ENCODE measurements around the gene ZNF662.

The ZNF662 gene

DNA sequence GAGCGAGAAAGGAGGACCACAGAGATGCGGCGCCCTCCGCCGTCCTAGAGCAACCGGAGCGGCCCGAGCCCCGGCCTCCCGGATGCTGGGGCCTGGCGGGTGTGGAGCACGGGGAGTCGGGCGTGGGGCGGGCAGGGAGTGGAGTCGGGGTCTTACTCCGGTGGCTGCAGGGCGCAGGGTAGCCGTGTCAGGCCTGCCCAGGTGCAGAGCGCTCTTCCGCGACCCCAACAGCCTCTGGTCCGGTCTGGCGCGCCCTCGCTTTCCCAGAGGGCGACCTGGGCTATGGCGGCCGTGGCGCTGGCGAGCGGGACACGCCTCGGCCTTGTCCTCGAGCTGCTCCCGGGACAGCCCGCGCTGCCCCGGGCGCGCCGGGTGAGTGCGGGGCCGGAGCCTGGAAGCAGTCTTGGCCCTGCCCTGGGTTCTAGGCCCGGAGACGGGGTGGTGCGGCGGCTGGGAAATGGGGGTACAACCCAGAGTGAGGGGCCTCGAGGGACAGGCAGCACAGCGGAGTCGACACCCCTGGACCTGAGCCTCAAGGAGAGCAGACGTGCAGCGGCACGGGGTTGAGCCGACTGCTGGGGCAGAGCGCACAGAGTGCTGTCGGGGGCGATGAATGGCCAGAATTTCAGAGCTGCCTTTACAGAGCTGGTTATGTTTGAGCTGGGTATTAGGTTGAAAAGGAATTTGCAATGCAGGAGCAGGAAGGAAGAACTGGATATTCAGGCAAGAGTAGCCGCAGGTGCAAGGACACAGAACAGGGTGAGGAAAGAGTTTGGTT lies at the start of gene ZNF662:
TSS of gene ZNF662 (plus strand) at position 73 of the 778 bp plus-strand sequence. CDS start 1,973 bp downstream, outside the sequence.
- DNase-seq (ENCODE audit: low read depth): peak; percentile 46

DNA sequence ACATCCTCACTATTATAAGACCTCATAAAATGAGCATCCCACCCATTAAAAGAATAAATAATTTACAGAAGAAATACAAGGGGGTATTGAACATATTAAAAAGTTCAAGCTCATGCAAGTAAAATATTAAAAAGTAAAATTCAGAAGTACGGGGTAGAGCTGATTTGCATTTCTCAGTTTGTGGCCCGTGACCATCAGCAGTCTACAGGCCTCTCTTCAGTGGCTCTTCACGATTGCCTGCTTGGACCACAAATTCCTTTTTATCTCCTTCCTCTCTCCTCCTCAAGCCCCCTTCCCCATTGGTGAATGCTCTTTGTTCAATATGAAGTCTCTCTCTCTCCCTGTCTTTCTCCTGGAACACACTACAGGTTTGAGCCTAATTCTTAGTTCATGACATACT lies 49.4 kb upstream of the ZNF662 start:
- no peak for DNase-seq (ENCODE audit: low read depth)

DNA sequence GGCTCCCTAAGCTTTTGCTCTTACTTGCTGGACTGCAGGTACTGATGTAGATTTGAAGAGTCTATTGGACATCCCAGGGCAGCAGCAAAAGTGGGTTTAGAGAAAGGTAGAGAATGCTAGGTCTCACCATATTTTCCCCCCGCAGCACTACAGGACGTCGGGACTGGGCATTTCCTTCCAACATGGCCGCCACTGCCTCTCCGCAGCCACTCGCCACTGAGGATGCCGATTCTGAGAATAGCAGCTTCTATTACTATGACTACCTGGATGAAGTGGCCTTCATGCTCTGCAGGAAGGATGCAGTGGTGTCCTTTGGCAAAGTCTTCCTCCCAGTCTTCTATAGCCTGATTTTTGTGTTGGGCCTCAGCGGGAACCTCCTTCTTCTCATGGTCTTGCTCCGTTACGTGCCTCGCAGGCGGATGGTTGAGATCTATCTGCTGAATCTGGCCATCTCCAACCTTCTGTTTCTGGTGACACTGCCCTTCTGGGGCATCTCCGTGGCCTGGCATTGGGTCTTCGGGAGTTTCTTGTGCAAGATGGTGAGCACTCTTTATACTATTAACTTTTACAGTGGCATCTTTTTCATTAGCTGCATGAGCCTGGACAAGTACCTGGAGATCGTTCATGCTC lies 41.5 kb upstream of the ZNF662 start:
- no peak for DNase-seq (ENCODE audit: low read depth)

DNA sequence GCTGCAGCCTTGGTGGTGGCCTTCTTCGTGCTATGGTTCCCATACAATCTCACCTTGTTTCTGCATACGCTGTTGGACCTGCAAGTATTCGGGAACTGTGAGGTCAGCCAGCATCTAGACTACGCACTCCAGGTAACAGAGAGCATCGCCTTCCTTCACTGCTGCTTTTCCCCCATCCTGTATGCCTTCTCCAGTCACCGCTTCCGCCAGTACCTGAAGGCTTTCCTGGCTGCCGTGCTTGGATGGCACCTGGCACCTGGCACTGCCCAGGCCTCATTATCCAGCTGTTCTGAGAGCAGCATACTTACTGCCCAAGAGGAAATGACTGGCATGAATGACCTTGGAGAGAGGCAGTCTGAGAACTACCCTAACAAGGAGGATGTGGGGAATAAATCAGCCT lies 40.7 kb upstream of the ZNF662 start:
- no peak for DNase-seq (ENCODE audit: low read depth)

DNA sequence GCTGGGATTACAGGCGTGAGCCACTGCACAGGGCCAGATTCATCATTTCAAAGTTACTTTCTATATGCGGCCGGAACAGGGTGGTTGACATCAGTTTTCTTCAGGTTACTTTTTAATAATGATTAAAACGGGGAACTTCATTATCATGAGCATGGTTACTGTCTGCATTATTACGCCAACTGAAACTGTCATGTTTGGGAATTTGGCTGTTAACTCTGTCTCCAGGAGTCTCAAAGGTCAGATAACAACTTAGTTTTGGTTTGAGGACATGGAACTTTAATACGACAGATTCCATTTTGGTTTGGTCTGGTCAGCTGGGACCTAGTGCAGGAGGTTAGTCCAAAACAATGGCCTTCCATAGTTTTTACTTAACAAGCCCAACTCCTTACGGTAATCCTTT lies 38.8 kb upstream of the ZNF662 start:
- DNase-seq (ENCODE audit: low read depth): no peak

DNA sequence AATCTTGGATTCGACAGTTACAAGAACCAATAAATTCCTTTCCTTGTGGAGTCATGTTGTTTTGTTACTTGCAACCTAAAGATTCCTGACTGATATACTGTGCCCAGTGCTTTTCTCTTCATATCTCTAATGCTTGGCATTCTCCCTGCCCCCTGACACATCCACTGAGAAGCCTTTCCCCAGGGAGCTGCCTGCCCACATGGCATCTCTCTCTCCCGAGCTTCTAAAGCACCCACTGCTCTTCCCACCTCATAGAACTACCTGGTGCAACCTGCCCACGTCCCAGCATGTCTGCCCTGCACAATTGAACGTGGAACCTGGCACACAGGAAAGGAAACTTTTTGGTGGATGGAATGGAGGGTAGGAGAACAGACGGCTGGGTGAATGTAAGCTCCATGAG lies 37.1 kb upstream of the ZNF662 start:
- no peak for DNase-seq (ENCODE audit: low read depth)

DNA sequence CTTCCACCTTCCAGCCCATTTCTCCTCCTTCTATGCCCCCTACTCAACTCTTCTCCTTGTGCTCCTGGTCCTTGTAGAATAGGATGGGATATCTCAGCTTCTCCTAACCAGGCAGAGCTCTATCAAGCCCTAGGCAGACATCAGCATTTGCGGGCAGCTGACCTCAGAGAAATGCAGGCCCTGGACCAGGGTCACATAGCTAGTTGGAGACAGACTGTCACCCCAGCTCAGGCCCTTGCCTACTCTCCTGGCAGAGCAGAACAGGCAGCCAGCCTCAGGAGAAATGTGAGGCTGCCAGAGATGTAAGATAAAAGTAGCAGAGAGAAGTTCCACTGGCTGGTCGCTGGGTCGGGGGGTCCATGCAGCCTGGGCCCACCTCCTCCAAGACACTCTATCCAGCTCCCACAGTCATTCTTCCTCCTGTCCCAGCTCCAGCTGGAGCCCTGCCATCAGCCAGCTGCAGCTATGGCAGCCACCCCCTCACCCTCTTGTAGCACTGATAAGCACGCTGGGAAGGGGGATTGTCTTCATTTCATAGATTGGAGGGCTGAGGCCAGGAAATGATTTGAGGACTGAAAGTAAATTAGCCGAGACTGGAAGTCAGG lies 34.2 kb upstream of the ZNF662 start:
- no peak for DNase-seq (ENCODE audit: low read depth)

DNA sequence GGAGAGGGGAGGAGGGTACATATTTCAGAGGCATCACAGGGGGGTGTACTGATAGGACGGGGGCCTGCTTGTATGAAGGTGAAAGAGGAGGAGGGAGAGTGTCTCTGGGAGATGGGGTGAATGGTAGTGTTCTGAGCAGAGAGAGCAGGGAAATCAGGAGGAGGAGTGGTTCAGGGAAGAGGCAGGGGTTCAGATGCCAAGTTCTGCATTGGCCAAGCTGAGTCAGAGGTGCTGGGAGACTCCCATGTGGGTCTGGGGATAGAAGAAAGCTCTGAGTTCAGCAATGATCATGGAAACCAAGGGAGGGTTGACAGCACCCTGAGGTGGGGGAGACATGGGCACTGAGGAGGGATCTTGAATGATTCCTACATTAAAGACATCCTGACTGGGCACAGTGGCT lies 33.2 kb upstream of the ZNF662 start:
- DNase-seq (ENCODE audit: low read depth): no peak

DNA sequence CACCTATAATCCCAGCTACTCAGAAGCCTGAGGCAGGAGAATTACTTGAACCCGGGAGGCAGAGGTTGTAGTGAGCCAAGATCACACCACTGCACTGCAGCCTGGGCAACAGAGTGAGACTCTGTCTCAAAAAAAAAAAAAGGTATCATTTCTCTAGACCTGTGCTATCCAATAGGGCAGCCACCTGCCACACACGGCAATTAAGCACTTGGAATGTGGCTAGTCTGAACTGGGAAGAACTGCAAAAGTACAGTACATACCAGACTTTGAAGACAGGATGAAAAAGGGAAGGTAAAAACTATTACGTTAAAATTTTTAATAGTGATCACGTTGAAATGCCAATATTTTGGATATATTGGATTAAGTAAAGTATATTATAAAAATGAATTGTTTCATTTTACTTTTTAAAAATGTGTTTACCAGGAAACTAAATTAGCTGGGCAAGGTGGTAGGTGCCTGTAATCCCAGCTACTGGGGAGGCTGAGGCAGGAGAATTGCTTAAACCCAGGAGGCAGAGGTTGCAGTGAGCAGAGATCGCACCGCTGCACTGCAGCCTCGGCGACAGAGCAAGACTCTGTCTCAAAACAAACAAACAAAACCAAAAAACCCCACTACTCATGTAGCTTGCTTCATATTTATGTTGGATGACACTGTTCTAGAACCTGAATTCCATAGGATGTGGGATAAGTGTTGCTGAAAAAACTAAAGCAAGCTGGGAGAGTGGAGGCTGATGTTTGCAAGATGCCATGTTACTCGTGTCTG lies 32.5 kb upstream of the ZNF662 start:
- no peak for DNase-seq (ENCODE audit: low read depth)

DNA sequence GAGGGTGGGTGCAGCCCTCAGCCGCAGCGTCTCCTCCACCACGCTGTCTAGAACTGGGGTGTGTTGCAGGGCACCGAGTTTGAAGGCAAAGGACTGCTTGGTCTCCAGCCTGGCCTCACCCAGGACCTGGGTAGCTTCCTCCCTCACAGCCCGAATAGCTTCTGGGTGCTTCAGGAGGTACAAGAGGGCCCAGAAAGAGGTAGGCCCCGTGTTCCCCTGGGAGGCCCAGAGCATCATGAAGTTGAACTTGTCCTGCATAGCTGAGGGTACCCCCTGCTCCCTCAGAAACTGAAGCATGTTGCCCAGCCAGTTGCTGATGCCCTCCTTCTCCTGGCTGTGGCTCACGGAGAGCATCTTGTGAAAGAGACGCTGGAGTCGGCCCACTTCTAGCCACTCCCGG lies 31.2 kb upstream of the ZNF662 start:
- DNase-seq (ENCODE audit: low read depth): no peak

DNA sequence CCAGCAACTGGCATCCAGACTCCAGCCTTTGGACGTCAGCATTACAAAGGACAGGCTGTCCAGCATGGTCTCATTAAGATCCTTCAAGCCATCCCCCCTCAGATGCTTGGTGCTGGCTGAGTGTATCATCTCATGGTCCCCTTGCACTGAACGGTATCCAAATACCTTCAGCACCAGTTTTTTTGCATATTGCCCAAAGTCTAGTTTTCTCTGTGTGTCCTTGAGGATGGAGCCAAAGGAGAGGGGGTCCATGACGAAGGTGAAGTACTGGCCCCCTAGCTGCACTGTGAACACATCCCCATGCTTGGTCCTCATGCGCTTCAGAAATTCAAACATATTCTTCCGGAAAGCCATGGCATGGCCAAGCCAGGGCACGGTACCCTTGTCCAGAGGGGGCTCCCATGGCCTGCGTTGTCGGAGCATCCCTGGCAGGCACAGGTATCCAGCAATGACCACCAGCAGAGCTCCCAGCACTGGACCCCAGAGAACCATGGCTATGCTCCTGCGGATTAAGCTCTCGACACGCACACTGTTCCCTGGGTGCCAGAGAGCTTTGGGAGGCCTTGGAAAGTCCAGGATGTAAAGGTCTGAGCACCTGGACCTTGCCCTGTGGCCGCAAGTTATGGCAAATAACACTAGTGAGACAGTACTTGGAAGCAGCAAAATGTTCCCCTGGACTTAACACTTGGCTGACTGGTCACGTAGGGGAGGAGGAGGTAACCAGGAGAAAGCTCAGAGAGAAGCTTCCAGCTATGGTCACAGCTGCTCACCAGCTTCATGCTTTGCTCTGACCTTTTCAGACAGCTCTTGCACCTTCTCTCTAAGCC lies 30.4 kb upstream of the ZNF662 start, which contains the start of gene CYP8B1:
TSS of gene CYP8B1 (minus strand) at position 555 of the 827 bp plus-strand sequence. CDS start at position 492, 63 bp downstream.
- no peak for DNase-seq (ENCODE audit: low read depth)

DNA sequence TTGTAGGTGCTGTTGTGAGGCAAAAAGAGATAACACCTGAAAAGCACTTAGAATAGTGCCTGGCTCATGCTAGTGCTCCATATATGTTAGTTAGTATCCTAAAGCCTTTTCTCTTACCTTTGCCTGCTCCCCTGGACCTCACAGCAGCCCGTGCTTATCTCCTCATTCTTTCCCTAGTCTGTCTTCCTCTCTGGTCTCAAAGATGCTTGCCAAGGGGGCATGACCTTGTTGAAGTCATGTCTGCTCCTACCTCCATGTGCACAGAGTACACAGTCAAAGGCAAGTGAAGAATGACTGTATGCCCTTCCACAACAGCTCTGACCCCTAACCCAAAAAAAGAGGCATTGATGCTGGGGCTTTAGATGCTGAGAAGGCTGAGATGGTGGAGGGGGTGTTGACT lies 29.5 kb upstream of the ZNF662 start:
- no peak for DNase-seq (ENCODE audit: low read depth)

DNA sequence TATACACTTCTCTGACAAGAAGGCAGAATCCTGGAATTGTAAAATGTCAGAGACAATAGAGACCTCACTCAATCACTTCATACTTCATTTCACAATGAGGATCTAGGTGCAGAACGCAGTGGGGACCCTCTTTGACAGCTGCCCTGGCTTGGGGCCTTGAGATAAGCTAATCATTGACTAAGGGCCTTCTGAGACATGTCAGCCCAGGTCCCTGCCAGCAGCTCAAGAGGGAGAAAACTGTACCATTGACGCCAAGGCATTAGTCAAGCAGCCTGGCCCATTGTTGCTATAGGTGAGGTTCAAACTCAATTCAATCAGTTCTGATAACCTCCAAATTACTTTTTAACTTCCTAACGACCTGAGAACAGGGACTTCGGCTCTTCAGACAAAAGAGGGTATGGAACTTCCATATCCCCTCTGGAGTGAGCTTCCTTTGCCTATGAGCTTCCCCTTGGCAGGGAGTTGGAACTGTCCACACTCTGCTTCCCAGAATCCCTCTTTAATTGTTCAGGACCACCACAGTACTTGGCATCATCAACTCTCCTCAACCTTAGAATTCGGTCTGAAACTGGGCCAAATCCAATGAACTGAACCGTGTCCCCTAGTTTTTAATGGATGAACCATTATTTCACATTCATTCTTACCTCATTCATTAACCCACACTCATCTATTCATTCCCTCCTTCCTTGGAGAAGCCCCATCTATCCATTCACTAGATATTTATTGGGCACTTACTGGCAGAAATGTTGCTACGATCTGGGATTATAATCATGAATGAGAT lies 28.8 kb upstream of the ZNF662 start:
- DNase-seq (ENCODE audit: low read depth): no peak

DNA sequence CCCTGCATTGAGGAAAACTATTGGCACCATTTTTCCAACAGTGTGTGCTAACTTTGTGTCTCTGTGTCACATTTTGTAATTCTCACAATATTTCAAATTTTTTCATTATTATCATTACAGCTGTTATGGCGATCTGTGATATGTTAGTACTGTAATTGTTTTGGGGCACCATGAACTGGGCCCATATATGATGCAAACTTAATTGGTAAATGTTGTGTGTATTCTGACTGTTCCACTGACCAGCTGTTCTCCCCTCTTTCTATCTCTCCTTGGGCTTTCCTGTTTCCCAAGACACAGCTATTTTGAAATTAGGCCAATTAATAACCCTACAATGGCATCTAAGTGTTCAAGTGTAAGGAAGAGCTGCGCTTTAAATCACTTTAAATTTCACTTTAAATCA lies 28.1 kb upstream of the ZNF662 start:
- no peak for DNase-seq (ENCODE audit: low read depth)

DNA sequence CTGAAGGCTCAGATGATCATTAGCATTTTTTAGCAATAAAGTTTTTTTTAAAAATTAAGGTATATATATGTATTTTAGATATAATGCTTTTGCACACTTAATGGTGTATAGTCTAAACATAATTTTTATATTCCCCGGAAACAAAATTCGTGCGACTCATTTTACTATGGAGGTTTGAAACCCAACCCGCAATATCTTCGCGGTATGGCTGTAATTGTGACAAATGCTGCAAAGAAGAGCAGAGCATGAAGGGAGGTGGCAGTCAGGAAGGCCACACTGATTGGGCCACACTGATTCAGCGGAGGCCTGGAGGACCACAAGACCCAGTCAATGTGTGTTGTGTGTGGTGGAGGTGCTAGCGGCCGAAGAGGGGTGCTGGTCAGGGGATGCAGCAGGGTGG lies 25.8 kb upstream of the ZNF662 start:
- no peak for DNase-seq (ENCODE audit: low read depth)

DNA sequence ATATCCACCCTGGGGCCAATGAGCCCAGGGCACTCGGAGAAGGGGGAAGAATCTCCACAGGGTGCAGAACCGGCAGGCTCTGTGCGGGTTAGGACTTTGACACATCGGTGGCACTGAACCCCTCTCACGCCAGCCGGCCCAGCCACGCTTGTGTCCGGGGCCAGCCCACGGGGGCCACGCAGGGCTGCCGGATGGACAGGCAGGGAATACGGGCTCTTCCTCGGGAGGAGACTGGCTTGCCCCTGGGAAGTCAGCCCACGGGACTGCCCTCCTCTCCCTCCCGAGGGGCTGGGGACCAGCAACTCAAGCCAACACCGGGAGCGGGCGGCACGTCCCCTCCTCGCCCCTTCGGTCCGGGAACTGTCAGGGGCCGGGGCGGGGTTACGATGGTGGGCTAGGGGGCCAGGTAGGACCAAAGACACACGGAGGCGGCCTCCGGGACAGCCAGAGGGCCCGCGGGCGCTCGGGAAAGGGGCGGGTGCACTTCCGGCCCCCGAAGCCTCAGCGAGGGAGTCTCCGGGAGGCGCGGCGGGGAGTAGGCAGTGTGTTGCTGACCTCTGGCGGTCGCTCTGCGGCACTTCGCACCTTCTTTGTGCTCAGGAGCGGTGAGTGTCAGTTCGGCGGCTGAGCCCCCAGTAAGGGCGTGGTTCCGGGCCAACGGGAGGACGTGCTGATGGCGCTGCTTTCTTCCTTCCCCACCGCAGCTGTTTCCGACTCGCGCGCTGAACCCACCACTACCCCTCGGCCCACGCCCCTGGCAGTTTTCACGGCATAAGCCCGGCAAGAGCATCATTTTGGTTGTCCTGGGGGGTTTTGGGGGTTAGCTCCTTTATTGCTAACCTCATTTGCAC lies 25.1 kb upstream of the ZNF662 start:
- peak; percentile 77 for DNase-seq (ENCODE audit: low read depth)

DNA sequence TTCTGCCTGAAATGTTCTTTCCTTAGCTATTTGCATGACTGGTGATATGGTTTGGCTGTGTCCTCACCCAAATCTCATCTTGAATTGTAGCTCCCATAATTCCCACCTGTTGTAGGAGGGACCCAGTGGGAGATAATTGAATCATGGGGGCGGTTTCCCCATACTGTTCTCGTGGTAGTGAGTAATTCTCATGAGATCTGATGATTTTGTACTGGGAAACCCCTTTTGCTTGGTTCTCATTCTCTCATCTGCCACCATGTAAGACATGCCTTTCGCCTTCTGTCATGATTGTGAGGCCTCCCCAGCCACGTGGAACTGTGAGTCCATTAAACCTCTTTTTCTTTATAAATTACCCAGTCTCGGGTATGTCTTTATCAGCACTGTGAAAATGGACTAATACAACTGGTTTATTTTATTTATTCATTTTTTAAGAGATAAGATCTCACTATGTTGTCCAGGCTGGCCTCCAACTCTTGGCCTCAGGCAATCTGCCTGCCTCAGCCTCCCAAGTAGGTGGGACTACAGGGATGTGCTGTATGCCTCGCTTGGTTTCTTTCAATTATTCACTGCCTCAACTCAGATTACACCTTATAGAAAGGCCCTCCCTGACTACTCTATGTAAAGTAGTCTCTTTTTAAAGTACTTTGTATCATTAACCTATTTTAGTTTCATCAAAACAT lies 22.6 kb upstream of the ZNF662 start:
- DNase-seq (ENCODE audit: low read depth): peak; percentile 18

DNA sequence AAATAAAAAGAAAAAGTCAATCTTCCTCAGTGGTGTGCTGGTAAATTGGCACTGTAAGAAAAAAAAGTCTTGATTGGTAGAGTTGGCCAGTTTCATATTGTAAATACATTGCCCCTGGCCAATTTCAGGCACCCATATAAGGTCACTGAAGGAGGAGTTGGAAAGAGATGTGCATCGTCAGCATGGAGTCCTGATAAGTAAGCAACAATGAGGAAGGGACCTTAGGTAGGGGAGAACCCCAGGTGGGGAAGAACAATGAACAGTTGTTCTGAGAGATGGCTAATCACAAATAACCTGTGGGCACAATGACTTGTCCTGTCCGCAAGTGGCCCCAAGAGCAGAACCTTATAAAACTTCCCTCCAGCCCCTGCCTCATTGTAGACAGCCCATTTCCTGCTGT lies 21.6 kb upstream of the ZNF662 start:
- DNase-seq (ENCODE audit: low read depth): no peak

DNA sequence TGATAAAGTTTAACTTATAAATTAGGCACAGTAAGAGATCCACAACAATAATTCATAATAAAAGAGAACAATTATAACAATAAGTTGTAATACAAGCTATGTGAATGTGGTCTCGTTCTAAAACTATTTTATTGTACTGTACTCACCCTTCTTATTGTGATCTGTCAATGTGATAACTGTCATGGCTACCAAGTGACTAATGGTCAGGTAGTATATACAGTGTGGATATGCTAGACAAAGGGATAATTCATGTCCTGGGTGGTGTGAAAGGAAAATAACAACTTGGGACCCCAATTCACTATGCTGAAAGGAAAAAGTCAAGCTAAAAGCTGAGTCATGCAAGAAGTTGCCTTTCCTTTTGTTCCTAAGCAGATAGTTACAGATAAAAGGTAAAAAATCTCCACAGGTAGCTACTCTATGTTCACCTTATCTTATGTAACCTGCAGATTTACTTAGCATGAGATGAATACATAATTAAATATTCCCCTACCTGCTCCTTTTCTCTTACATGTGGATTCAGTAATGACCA lies 19.6 kb upstream of the ZNF662 start:
- DNase-seq (ENCODE audit: low read depth): no peak

Data from iris pigment epithelial cell (primary cell).